ENCODE results near the gene RNF169. TPM values are rescaled to one million over a fixed set of nuclear protein-coding genes. Genes with fewer than 3 reads are reported as not detected.

Gene RNF169
- total and polyA plus RNA-seq, 2 of the 13 experiments (the other 11 are each of a cell fraction or from before 2014, with no cell fraction given), result 5.3 to 14.2 TPM

DNA sequence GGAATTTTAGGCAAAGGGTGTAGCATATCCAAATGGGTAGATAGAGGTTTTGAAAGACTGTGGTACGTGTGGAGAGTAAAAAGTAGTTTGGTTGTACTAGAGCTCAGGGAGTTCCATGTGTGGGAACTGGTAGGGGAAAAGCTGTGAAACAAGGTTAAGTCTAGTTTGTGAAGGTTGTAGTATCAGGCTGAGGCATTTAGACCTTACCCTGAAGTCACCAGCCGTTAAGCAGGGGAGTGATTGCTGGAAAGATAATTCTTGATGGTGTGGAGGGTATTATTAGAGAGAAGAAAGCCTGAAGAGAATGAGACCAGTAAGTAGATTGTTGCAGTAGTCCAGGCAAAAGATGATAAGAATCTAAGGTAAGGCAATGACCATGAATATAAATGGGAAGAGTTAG is 68.0 kb downstream of the RNF169 start:
- Histone ChIP-seq H3K9ac (ENCODE audit: insufficient read depth, low read depth, low read length) (no peak overlapping the region), H3K27ac (ENCODE audit: extremely low read length, insufficient read depth, low read length) (no peak overlapping the region), H3K79me2 (ENCODE audit: insufficient read depth, low read length) (no peaks in the 10 kb centered on the region), H4K20me1 (ENCODE audit: insufficient read depth, low read length) (no peaks in the 10 kb centered on the region), H2AFZ (ENCODE audit: low read length) (no peak overlapping the region), H3K27me3 (ENCODE audit: control insufficient read depth in 1 of 2, insufficient read depth in 2 of 2, low read length in 2 of 2) (no peaks in the 10 kb centered on the region), H3K9me3 (ENCODE audit: low read length) (no peaks in the 10 kb centered on the region), H3K4me1 (ENCODE audit: insufficient read depth, low read length) (peaks cover 22% of the 10 kb centered on the region), H3K36me3 (replicated peaks in 1 of 2; ENCODE audit: control insufficient read depth in 1 of 2, insufficient read depth in 2 of 2, low read length in 2 of 2) (peaks cover 10 to 51% of the 10 kb centered on the region in 2 experiments), H3K4me3 (replicated peaks in 1 of 3; ENCODE audit: insufficient read depth in 1 of 3, low read depth in 2 of 3, low read length in 3 of 3) (no peak overlapping the region), H3K4me2 (ENCODE audit: low read depth, low read length) (no peak overlapping the region)
- ATAC-seq, result no peak
- ChIA-PET POLR2A (no interaction called here), CTCF (ENCODE audit: low intra/inter-chr PET ratio, low total read pairs) (no interaction called here)
- 93% methylated on average over 2 of the region's 2 CpGs for WGBS (ENCODE audit: low lambda C conversion rate)
- TF ChIP-seq ZNF652 (CRISPR knock-in tag; IDR thresholded peaks at IDR 0.05; ENCODE audit: borderline replicate concordance, low read depth), result no peak
- no peak for TF ChIP-seq ZNF776 (CRISPR knock-in tag; IDR thresholded peaks at IDR 0.05)
- TF ChIP-seq ZNF775 (CRISPR knock-in tag; IDR thresholded peaks at IDR 0.05; ENCODE audit: borderline replicate concordance), result no peak
- no peak for TF ChIP-seq ZNF337 (CRISPR knock-in tag; IDR thresholded peaks at IDR 0.05; ENCODE audit: borderline replicate concordance, low read depth)
- TF ChIP-seq, protein P1, sequence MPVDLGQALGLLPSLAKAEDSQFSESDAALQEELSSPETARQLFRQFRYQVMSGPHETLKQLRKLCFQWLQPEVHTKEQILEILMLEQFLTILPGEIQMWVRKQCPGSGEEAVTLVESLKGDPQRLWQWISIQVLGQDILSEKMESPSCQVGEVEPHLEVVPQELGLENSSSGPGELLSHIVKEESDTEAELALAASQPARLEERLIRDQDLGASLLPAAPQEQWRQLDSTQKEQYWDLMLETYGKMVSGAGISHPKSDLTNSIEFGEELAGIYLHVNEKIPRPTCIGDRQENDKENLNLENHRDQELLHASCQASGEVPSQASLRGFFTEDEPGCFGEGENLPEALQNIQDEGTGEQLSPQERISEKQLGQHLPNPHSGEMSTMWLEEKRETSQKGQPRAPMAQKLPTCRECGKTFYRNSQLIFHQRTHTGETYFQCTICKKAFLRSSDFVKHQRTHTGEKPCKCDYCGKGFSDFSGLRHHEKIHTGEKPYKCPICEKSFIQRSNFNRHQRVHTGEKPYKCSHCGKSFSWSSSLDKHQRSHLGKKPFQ (CRISPR knock-in tag; IDR thresholded peaks at IDR 0.05; ENCODE audit: insufficient replicate concordance), result no peak
- TF ChIP-seq FOXK2 (IDR thresholded peaks at IDR 0.05), result no peak
- no peak for TF ChIP-seq MIER3 (CRISPR knock-in tag; IDR thresholded peaks at IDR 0.05; ENCODE audit: borderline replicate concordance)
- TF ChIP-seq ZNF556 (CRISPR knock-in tag; IDR thresholded peaks at IDR 0.05; ENCODE audit: borderline replicate concordance), result no peak
- no peak for TF ChIP-seq SOX6 (IDR thresholded peaks at IDR 0.05)
- TF ChIP-seq SOX6 (CRISPR knock-in tag; IDR thresholded peaks at IDR 0.05), result no peak
- no peak for TF ChIP-seq MXD4 (CRISPR knock-in tag; IDR thresholded peaks at IDR 0.05)
- intact Hi-C loops (cut with micrococcal nuclease; ENCODE audit: unreplicated experiment) (no loop called here), in situ Hi-C loops (cut with HindIII; ENCODE audit: extremely low pct_ligation_motif_present, low pct_unique_long_range_greater_than_20kb) (no loop called here)
- no TSS peak for BruUV-seq (replicated peaks)
- FAIRE-seq, result no peak
- no peak for DNase-seq (ENCODE audit: low spot score)

Data from HepG2 (cell line).